ENCODE data around the gene RHOB.

The RHOB gene

DNA sequence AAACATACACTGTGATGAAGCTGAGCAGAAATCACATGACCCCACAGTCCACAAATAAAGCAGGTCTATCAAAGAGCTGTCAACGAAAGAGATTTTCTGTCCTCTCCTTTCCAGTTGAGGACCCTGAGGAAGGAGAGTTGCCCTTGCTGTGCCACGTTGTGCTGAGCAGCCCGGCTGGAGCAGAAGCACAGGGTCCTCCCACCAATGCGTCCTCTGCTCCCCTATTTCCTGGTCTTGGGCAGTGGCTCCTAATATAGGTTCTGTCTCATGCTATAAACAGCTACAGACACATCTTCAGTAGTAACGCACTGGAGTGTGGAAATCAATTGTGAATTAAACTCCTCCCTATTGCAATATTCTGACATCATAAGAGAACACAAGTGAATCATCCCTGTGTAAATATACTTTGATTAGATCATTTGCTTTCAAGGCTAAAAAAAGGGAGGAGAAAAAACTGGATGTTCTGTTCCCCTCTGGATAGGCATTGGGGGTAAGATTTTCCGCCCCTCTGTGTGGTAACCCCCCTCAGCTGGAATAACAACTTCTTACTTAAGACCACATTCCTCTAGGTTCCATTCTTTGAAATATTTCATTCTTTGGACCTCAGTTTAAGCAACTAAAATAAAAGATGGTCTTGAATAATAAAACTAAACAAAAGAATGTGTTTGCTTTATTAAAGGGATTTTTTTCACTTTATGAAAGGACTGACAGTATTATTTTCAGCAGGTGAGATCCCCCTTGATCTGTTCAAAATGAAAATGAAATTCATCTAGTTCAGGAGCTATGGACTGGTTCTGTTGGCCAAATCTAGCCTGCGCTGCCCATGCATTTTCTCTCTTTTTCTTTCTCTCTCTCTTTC, 8.3 kb upstream of the RHOB start:
- no peak for DNase-seq (ENCODE audit: low read depth)

- DNase-seq (ENCODE audit: low read depth), result no peak
These were observed 7.7 kb upstream of the RHOB start for GRCh38 chr2:20439193-20439475.

DNA sequence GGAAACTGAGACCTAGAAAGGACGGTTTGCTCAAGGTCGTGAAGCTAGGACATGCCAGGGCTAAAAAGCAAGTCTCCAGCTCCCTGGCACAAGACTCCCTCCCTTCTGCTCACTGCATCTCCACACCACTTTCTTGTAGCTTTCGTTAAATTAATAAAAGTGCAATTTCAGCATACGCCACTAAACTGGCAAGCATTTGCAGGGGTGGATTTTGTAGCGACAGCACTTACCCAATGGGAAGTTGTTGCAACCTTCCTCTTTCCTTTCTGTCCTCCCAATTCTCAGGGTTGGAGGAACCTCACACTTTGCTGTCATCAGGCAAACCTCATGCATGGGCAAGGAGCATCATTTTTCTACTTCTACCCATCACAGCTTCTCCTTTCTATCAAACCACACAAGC, 7.4 kb upstream of the RHOB start:
- no peak for DNase-seq (ENCODE audit: low read depth)

- no peak for DNase-seq (ENCODE audit: low read depth)
These were observed 6.8 kb upstream of the RHOB start for GRCh38 chr2:20440001-20440560.

GRCh38 chr2:20443276-20443920, 3.5 kb upstream of the RHOB start:
- no peak for DNase-seq (ENCODE audit: low read depth)

DNA sequence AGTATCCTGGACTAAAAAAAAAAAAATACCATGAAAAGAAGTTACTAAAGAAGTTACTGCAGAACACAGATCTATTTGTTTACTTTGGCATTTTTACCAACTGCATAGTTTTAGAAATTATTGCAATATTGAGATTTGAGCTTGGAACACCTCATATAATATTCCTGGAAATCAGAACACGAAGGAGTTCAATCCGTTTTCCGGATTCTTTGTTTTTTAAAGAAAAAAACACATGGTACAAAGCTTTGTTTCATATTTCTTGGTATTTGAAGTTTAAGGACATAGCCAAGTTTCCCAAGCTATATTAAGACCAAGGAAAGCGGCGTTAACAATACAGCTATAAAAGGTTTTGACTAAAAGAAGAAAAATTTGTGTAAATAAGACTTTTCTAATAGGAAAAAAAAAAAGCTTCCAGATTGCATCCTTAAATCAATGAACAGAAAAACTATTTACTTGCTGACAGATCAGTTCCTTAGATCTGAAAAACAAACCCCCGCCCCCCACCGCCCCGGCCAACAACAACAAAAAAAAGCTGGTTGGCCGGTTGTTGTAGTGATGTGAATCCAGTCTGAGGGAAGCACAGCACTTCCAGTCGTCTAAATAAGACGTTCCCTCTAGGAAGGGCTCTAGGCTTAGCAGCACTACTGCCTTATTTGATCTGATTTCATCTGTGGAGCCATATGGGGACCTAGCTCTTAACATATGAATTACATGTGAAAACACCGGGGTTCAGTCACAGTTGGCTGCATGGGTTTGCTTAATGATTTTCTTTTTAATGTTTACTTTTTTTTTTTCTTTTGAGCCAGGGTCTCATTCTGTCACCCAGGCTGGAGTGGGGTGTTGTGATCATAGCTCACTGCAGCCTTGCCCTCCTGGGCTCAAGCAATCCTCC, 2.5 kb upstream of the RHOB start:
- DNase-seq (ENCODE audit: low read depth), result no peak

DNA sequence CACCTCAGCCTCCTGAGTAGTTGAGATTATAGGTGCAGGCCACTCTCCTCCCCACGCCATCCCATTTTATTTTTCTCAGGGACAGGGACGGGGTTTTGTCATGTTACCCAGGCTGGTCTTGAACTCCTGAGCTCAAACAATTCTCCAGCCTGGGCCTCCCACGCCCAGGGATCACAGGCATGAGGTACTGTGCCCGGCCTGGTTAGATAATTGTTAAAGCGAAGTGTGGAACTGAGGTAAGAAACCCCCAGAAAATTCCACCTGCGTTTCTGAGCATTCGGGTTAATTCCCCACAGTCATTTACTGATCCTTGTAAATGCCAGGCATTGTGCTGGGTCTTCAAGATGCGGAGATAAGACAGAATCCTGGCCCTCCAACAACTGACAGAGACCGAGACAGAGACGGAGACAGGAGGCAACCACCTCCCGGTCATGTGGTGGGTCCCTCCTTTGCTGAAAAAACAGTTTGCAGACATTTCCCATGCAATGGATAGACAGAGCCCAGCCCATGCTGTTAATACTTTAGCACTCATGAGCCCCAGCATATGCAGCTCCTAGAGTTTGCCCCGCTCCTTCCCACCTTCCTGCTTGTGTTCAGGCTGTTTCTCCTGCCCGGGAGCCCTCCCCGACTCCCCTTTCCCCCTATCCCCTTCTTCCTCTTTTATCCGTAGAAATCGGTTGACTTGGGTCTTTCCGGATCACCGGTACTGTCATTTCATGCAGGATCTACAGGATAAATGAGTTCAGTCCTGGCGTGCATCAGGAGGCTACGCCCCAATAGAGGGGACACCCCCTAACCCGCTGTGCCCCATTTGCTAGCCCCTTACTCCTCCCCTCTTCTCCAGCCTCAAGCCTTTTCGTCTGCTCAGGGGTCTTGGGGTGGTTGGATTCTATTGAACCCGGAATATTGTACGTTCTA, 1.6 kb upstream of the RHOB start:
- no peak for DNase-seq (ENCODE audit: low read depth)

- no peak for DNase-seq (ENCODE audit: low read depth)
These were observed 488 bp upstream of the RHOB start for GRCh38 chr2:20446255-20446916.

DNA sequence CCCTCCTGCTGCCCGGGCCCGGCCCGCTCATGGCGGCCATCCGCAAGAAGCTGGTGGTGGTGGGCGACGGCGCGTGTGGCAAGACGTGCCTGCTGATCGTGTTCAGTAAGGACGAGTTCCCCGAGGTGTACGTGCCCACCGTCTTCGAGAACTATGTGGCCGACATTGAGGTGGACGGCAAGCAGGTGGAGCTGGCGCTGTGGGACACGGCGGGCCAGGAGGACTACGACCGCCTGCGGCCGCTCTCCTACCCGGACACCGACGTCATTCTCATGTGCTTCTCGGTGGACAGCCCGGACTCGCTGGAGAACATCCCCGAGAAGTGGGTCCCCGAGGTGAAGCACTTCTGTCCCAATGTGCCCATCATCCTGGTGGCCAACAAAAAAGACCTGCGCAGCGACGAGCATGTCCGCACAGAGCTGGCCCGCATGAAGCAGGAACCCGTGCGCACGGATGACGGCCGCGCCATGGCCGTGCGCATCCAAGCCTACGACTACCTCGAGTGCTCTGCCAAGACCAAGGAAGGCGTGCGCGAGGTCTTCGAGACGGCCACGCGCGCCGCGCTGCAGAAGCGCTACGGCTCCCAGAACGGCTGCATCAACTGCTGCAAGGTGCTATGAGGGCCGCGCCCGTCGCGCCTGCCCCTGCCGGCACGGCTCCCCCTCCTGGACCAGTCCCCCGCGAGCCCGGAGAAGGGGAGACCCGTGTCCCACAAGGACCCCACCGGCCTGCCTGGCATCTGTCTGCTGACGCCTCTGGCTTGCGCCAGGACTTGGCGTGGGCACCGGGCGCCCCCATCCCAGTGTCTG, 767 bp downstream of the RHOB start:
- DNase-seq (ENCODE audit: low read depth), result no peak

- no peak for DNase-seq (ENCODE audit: low read depth)
These were observed 1.5 kb downstream of the RHOB start for GRCh38 chr2:20448246-20448976.

DNA sequence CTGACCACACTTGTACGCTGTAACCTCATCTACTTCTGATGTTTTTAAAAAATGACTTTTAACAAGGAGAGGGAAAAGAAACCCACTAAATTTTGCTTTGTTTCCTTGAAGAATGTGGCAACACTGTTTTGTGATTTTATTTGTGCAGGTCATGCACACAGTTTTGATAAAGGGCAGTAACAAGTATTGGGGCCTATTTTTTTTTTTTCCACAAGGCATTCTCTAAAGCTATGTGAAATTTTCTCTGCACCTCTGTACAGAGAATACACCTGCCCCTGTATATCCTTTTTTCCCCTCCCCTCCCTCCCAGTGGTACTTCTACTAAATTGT, 2.1 kb downstream of the RHOB start:
- DNase-seq (ENCODE audit: low read depth), result no peak

- no peak for DNase-seq (ENCODE audit: low read depth)
These were observed 2.8 kb downstream of the RHOB start for GRCh38 chr2:20449501-20450200.

- DNase-seq (ENCODE audit: low read depth), result no peak
These were observed 3.5 kb downstream of the RHOB start for GRCh38 chr2:20450201-20450999.

DNA sequence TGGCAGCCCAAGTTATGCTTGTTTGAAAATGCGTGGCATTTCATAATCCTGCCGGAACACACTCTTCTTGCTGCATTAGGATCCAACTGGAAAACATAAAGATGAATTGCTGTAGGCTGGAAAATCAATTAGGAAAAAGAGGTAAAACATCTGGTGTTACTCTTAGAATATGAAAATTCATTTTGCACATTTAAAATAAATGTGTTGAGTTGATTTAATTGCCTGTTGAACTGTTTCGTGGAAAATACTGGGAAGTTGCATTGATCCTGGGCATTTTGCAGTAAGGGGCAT, 4.1 kb downstream of the RHOB start:
- DNase-seq (ENCODE audit: low read depth), result no peak

DNA sequence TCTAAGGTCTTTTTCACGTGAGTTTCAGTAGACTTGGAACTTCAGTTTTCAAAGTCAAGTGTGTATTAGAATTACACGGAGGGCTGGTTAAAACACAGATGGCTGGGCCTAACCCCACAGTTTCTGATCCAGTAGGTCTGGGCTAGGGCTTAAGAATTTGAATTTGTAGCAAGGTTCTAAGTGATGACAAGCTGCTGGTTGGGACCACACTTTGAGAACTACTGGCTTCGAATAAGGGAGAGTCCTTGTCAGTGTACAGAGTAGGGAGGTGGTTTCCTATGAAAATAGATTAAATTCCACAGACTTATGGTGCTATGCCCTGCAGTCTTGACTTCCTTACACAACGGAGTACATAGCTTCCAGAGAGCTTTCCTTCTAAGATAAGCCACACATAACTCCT, 4.5 kb downstream of the RHOB start:
- DNase-seq (ENCODE audit: low read depth), result no peak

GRCh38 chr2:20451761-20452499, 5.1 kb downstream of the RHOB start:
- DNase-seq (ENCODE audit: low read depth), result no peak

- no peak for DNase-seq (ENCODE audit: low read depth)
These were observed 5.7 kb downstream of the RHOB start for GRCh38 chr2:20452551-20452950.

GRCh38 chr2:20453087-20453486, 6.2 kb downstream of the RHOB start:
- no peak for DNase-seq (ENCODE audit: low read depth)

Data from activated gamma-delta T cell treated with anti-CD3 and anti-CD28 coated beads, Interleukin-2, amount 50 U/mL, for 16 hours (primary cell).